Measurements from ENCODE around the gene CACNA1C.

Gene CACNA1C

DNA sequence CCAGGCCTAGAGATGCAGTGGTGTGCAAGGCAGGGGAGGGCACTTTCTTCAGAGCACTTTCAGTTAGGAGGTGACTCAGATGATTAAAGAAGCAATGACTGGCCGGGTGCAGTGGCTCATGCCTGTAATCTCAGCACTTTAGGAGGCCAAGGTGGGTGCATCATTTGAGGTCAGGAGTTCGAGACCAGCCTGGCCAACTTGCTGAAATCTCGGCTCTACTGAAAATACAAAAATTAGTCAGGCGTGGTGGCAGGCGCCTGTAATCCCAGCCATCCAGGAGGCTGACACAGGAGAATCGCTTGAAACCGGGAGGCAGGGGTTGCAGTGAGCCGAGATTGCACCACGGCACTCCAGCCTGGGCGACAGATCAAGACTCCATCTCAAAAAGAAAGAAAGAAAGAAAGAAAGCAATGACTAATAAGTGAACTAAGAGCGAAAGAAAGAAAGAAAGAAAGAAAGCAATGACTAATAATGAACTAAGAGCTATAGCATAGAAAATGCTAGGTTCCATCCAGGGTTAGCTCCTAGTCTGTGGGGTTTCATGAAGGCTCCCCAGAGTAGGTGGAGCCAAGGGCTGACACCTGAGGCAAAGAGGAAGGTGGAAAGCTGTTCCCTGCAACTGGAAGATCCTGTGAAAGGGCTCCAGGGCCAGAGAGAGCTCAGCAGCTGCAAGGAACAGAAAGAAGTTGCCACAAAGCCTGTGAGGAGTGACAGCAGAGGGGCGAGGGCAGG is 334.5 kb downstream of the CACNA1C start:
- TF ChIP-seq, protein P1, sequence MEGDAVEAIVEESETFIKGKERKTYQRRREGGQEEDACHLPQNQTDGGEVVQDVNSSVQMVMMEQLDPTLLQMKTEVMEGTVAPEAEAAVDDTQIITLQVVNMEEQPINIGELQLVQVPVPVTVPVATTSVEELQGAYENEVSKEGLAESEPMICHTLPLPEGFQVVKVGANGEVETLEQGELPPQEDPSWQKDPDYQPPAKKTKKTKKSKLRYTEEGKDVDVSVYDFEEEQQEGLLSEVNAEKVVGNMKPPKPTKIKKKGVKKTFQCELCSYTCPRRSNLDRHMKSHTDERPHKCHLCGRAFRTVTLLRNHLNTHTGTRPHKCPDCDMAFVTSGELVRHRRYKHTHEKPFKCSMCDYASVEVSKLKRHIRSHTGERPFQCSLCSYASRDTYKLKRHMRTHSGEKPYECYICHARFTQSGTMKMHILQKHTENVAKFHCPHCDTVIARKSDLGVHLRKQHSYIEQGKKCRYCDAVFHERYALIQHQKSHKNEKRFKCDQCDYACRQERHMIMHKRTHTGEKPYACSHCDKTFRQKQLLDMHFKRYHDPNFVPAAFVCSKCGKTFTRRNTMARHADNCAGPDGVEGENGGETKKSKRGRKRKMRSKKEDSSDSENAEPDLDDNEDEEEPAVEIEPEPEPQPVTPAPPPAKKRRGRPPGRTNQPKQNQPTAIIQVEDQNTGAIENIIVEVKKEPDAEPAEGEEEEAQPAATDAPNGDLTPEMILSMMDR (IDR thresholded peaks at IDR 0.05; ENCODE audit: extremely low read depth, missing control alignments), result no peak
- DNase-seq (ENCODE audit: low spot score), result peak; percentile 36

DNA sequence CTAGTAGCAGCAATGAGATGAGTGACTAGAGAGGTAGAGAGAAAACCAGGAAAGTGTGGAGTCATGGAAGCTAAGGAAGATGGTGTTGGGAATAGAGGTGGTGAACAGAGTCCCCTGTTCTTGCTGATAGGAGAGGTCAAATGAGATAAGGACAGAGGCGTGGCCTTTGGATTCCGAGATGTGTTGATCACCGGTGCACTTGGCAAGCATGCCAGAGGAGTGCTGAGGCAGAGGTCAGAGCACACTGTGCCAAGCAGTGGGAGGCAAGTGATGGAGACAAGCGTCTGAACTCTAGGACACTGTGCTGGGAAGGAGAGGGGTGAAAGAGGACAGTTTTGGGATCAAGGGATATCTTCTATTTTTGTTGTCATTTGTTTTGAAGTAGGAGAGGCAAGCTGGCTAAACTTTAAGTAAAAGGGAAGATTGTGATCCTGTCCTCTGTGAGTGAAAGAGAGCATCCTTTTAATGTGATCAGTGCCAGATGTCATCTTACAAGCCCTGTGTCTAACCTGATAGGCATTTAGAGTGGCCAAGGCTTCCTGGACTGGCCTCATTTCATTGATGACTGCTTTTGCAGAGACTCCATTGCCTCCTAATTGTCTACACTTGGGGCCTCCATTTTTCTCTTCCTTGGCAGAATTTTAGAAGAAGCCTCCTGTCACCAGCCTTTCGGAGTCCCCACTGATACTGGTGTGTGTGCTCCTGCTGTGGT is 336.4 kb downstream of the CACNA1C start:
- DNase-seq (ENCODE audit: low spot score), result no peak
- TF ChIP-seq, protein P1 (IDR thresholded peaks at IDR 0.05; ENCODE audit: extremely low read depth, missing control alignments), result no peak

DNA sequence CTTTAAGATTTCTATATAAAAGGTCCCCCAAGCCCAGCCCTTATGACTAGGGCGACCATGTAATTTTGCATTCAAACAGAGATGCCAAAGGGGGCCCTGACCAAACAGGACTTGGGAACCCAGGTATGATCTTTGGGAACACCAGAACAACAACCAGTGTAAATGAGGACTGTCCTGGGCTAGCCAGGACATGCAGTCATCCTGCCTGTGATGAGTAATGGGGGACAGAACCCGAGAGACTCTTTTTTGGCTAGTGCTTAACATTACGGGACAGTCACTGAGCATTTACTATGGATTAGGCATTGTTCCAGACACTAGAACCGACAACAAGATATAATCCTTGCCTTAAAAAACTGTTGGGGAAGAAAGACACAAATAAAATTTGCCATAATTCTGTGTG is 337.3 kb downstream of the CACNA1C start:
- TF ChIP-seq, protein P1 (IDR thresholded peaks at IDR 0.05; ENCODE audit: extremely low read depth, missing control alignments), result no peak
- DNase-seq (ENCODE audit: low spot score), result no peak

DNA sequence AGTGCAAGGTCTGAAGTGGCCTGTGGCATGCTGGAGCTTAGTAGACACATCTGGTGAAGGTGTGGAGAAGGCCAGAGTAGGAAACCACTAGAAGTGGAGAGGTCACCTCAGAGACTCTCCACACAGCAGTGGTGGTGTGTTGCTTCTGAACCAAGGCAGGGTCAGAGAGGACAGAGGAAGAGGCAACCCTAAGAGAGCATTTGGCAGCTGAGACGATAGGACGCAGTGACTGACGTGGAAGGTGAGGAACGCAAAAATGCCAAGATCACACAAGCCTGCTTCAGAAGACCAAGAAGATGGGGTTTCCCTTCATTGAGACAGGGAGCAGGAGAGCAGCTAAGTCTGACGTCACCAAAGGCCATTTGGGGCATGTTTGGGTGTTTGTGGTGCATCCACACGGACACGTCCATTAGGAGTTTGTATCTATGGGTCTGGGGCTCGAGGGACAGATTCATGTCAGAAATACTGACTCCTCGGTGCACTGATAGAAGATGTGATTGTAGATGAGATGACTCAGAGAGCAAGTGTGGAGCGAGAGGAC is 338.1 kb downstream of the CACNA1C start:
- TF ChIP-seq, protein P1 (IDR thresholded peaks at IDR 0.05; ENCODE audit: extremely low read depth, missing control alignments), result no peak

DNA sequence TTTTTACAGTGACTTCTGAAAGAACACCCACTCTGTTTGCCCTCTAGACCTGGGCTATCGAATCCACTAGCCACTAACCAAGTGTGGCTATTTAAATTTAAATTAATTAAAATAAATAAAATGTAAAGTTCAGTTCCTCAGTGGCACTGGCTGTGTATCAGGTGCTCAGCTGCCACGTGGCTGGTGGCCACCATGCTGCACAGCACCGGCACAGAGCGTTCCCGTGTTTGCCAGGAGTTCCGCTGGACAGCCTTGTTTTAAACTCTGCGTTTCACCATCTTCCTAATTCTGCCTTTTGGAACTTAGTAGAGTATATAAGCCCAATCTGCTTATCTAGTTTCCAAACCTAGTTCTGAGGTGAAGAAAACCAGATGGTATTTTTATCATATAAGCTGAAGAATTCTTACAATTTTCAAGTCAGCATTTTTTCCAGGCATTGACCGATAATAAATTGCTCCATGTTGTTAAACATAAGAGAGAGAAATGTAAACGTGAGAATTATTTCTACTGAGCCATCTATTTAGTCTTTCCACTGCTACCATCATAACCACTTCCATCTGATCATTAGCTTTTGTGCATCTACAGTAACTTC is 339.0 kb downstream of the CACNA1C start:
- no peak for DNase-seq (ENCODE audit: low spot score)
- TF ChIP-seq, protein P1 (IDR thresholded peaks at IDR 0.05; ENCODE audit: extremely low read depth, missing control alignments), result no peak

More for the DNA sequence above, 338.1 kb downstream of the CACNA1C start:
- no peak for DNase-seq (ENCODE audit: low spot score)

DNA sequence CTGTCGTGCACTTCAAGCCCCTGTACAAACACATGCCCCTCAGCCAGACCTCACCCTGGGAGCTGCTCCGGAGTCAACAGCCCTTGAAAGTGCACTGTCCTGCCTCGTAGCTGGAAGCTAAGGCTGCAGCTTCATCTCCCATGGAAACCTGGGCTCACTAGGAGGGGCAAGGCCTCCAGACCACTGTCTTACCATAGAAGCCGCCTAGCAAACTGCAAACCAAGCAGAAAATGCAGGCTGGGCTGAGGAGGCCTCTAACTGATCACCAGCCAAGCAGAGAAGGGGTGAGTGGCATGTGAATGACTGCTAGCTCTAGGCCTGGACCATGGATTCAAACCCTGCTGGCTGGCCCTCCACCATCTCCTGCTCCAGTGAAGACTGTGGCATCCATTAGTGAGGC is 340.2 kb downstream of the CACNA1C start:
- no peak for DNase-seq (ENCODE audit: low spot score)
- TF ChIP-seq, protein P1 (IDR thresholded peaks at IDR 0.05; ENCODE audit: extremely low read depth, missing control alignments), result no peak

DNA sequence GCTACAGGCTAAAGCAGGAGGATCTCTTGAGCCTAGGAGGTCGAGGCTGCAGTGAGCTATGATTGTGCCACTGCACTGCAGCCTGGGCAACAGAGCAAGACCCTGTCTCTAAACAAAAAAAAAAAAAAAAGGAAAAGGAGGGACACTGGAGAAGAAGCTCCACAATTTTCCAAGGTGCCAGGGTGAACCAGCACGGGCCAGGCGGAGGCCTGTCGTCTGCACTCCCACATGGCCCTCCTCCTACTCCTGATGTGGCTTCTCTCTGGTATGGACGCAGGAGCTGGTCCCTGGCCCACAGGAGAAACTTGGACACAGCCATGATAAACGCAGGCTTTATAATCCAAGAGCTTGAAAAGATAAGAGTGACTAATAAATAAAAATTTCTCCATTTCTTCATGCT is 341.2 kb downstream of the CACNA1C start:
- no peak for DNase-seq (ENCODE audit: low spot score)

More for the DNA sequence above, 341.2 kb downstream of the CACNA1C start:
- TF ChIP-seq, protein P1 (IDR thresholded peaks at IDR 0.05; ENCODE audit: extremely low read depth, missing control alignments), result no peak

All from GM20000 (cell line).